Calu3 (cell line): ENCODE measurements around the gene SLC29A3. TPM values are rescaled to one million over a fixed set of nuclear protein-coding genes. Genes with fewer than 3 reads are reported as not detected.

Experiments
- BruUV-seq: library from RNA; stranded (reverse); fragments of 400-500 nt; replicated peaks from 2 replicates; lab custom pipeline; 2021; lab: Mats Ljungman, UMichigan
- CTCF ChIA-PET: fragments of 300-600 bp; sonication (Branson Sonifier 250); formaldehyde crosslinking; loops from one replicate; lab custom pipeline; 2022; ENCODE audit warnings: antibody characterized with exemption; lab: Charles Lee
- DNase-seq: peaks from one replicate; pipeline ENCODE4 v3.0.0; 2022
- H3K27ac Mint-ChIP-seq: one replicate; pipeline ENCODE4 v1.8.0; 2022; ENCODE audit warnings: mixed read lengths; ENCODE audit not compliant: unreplicated experiment
- H3K27me3 Mint-ChIP-seq: one replicate; pipeline ENCODE4 v1.8.0; 2022; ENCODE audit warnings: mixed read lengths; ENCODE audit not compliant: unreplicated experiment
- H3K36me3 Mint-ChIP-seq: one replicate; pipeline ENCODE4 v1.8.0; 2022; ENCODE audit warnings: mild to moderate bottlenecking, moderate library complexity, mixed read lengths; ENCODE audit not compliant: insufficient read depth, unreplicated experiment
- H3K4me1 Mint-ChIP-seq: one replicate; pipeline ENCODE4 v1.8.0; 2022; ENCODE audit warnings: mild to moderate bottlenecking, low read depth, mixed read lengths; ENCODE audit not compliant: unreplicated experiment
- H3K4me3 Mint-ChIP-seq: one replicate; pipeline ENCODE4 v1.8.0; 2022; ENCODE audit warnings: mild to moderate bottlenecking, low read depth, moderate library complexity, mixed read lengths; ENCODE audit not compliant: unreplicated experiment
- H3K9me3 Mint-ChIP-seq: one replicate; pipeline ENCODE4 v1.8.0; 2022; ENCODE audit warnings: low read depth, mixed read lengths; ENCODE audit not compliant: unreplicated experiment
- CTCF ChIP-seq: fragments of 200-600 bp; IDR thresholded peaks from one replicate; pipeline ENCODE4 v1.8.0; 2022; ENCODE audit warnings: antibody characterized with exemption; ENCODE audit not compliant: unreplicated experiment
- intact Hi-C: fragments of 100-400 bp; cut with micrococcal nuclease; formaldehyde crosslinking; loops from one replicate; pipeline ENCODE4 v1.10.0; 2022; ENCODE audit not compliant: unreplicated experiment
- total RNA-seq: library from RNA; stranded (reverse); gene quantifications from 2 replicates; pipeline ENCODE4 v1.2.3, GENCODE V29; 2022

The SLC29A3 gene
- total RNA-seq, 1 experiment from 2014 or later = 5.9 TPM

- intact Hi-C loops = no loop called here
- no peak overlapping the region for H3K4me3 Mint-ChIP-seq
Observed at GRCh38 chr10:71344993-71345480, 26.0 kb downstream of the SLC29A3 start.

GRCh38 chr10:71345694-71346093 lies 26.6 kb downstream of the SLC29A3 start:
- CTCF ChIA-PET = interaction anchor here (1.1 kb wide), 1 partner anchor 18 kb away, joined by 3 read pairs; no protein-coding TSS in a partner anchor
- no peak for DNase-seq
- Mint-ChIP-seq H3K36me3 (no peaks in the 10 kb centered on the region), H3K4me1 (peaks cover 72% of the 10 kb centered on the region), H3K27ac (no peak overlapping the region), H3K4me3 (no peak overlapping the region), H3K27me3 (peaks cover 45% of the 10 kb centered on the region), H3K9me3 (no peaks in the 10 kb centered on the region)
- no TSS peak for BruUV-seq
- no peak for TF ChIP-seq CTCF
- intact Hi-C loops = no loop called here

More at GRCh38 chr10:71344993-71345480, 26.0 kb downstream of the SLC29A3 start:
- CTCF ChIA-PET = interaction anchor here (1.9 to 2.2 kb wide), 2 partner anchors 13 to 26 kb away, joined by 4 to 9 read pairs; partner anchors contain the start of gene SLC29A3
- peaks cover 43% of the 10 kb centered on the region for H3K27me3 Mint-ChIP-seq
- H3K27ac Mint-ChIP-seq = no peak overlapping the region
- TF ChIP-seq CTCF = no peak
- H3K36me3 Mint-ChIP-seq = no peaks in the 10 kb centered on the region
- DNase-seq = no peak
- BruUV-seq = no TSS peak
- no peaks in the 10 kb centered on the region for H3K9me3 Mint-ChIP-seq
- H3K4me1 Mint-ChIP-seq = peaks cover 78% of the 10 kb centered on the region

- Mint-ChIP-seq H3K27ac (no peak overlapping the region), H3K9me3 (no peaks in the 10 kb centered on the region), H3K36me3 (no peaks in the 10 kb centered on the region), H3K27me3 (peaks cover 45% of the 10 kb centered on the region), H3K4me1 (peaks cover 65% of the 10 kb centered on the region), H3K4me3 (no peak overlapping the region)
- intact Hi-C loops = no loop called here
- TF ChIP-seq CTCF = no peak
- DNase-seq = no peak
- CTCF ChIA-PET = interaction anchor here (1.1 kb wide), 1 partner anchor 17 kb away, joined by 3 read pairs; no protein-coding TSS in a partner anchor
- BruUV-seq = no TSS peak
Observed at GRCh38 chr10:71346731-71347130, 27.7 kb downstream of the SLC29A3 start.

- intact Hi-C loops = no loop called here
- Mint-ChIP-seq H3K36me3 (no peaks in the 10 kb centered on the region), H3K27me3 (peaks cover 45% of the 10 kb centered on the region), H3K9me3 (no peaks in the 10 kb centered on the region), H3K4me3 (no peak overlapping the region), H3K4me1 (peaks cover 54% of the 10 kb centered on the region), H3K27ac (no peak overlapping the region)
- TF ChIP-seq CTCF = no peak
- BruUV-seq = no TSS peak
- no peak for DNase-seq
- CTCF ChIA-PET = no interaction called here
Observed at GRCh38 chr10:71347587-71348395, 28.7 kb downstream of the SLC29A3 start.
